Measurements from ENCODE around the gene RFLNA. TPM values are rescaled to one million over a fixed set of nuclear protein-coding genes. Genes with fewer than 3 reads are reported as not detected.

RFLNA gene
- total RNA-seq, 1 experiment from 2014 or later, result 10.6 TPM

DNA sequence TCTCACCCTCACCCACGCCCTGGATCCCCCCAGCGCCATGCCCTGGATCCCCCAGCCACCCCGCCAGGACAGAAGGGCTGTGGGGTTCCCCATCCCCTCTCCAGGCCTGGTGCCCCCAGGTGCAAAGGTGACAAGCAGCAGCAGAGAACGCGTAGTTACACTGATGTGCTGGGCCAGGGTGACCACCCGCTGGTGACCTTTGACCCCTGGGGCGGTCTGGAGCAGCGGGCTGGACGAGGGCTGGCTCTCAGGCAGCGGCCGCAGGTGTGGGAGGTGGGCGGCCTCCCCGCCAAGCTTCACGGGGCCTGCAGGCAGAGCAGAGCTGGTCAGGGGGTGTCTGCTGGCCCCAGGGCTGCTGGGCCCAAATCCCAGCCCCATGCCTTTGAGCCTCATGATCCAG lies 40.1 kb downstream of the RFLNA start:
- Mint-ChIP-seq H3K4me1 (no peaks in the 10 kb centered on the region), H3K4me3 (no peak overlapping the region), H3K27me3 (ENCODE audit: low read depth) (peaks cover 2% of the 10 kb centered on the region; the same call in 1 of the 2 replicates), H3K9me3 (no peaks in the 10 kb centered on the region), H3K27ac (no peak overlapping the region), H3K36me3 (ENCODE audit: insufficient read depth in 1 of 3, low read depth in 3 of 3) (peaks cover 12 to 63% (median 61%) of the 10 kb centered on the region in 3 experiments)
- Histone ChIP-seq H2BK5ac (ENCODE audit: insufficient read length, low read length) (no peak overlapping the region), H2AK5ac (ENCODE audit: insufficient read length, low read length) (no peak overlapping the region), H2AFZ (ENCODE audit: low read length) (no peak overlapping the region), H2BK120ac (ENCODE audit: low read depth, low read length, poor library complexity, severe bottlenecking) (no peak overlapping the region), H4K91ac (ENCODE audit: insufficient read length, low read depth, low read length) (no peak overlapping the region), H2BK15ac (ENCODE audit: low read depth, low read length) (no peak overlapping the region), H3K27me3 (ENCODE audit: insufficient read depth, low read length) (no peaks in the 10 kb centered on the region), H3K27ac (ENCODE audit: insufficient read length, low read depth, low read length) (no peak overlapping the region), H3K14ac (ENCODE audit: insufficient read depth, low read length) (no peak overlapping the region), H3K18ac (ENCODE audit: insufficient read length, low read depth, low read length) (no peak overlapping the region), H3K9ac (ENCODE audit: extremely low read depth, insufficient read length, low read length) (no peak overlapping the region), H3K79me2 (ENCODE audit: insufficient read depth, low read length) (no peaks in the 10 kb centered on the region), H3K4me2 (ENCODE audit: insufficient read depth, insufficient read length, low read length) (no peak overlapping the region), H3K23me2 (ENCODE audit: insufficient read length, low read depth, low read length, poor library complexity, severe bottlenecking) (no peaks in the 10 kb centered on the region), H4K20me1 (ENCODE audit: control insufficient read depth, insufficient read depth, insufficient read length) (no peaks in the 10 kb centered on the region), H2BK12ac (ENCODE audit: insufficient read length, low read depth, low read length) (no peak overlapping the region), H3K79me1 (ENCODE audit: insufficient read depth, low read depth, low read length, poor library complexity, severe bottlenecking) (no peaks in the 10 kb centered on the region), H3K4me1 (ENCODE audit: insufficient read depth, low read length) (no peaks in the 10 kb centered on the region), H4K8ac (replicated peaks; ENCODE audit: insufficient read length, low read depth, low read length) (no peak overlapping the region), H3K56ac (ENCODE audit: insufficient read length, low read depth, low read length) (no peak overlapping the region), H3K4ac (ENCODE audit: low read depth, low read length) (no peak overlapping the region), H4K5ac (ENCODE audit: insufficient read length, low read depth, low read length) (no peak overlapping the region), H3K23ac (ENCODE audit: insufficient read length, low read depth, low read length) (no peak overlapping the region), H3T11ph (ENCODE audit: low read length) (no peak overlapping the region), H2BK20ac (ENCODE audit: low read depth, low read length, poor library complexity, severe bottlenecking) (no peak overlapping the region), H3K9me3 (ENCODE audit: control insufficient read depth, low read depth, low read length) (no peaks in the 10 kb centered on the region)
- WGBS (ENCODE audit: extremely low coverage, insufficient read length, low lambda C conversion rate), result no CpG with 5 or more reads among the region's 14 CpGs
- no peak for TF ChIP-seq CTCF (conservative IDR thresholded peaks at IDR 0.05)
- DNase-seq, result no peak
